ENCODE data around the gene ODAD4.
"Not testable (repeated sequence)": the region's sequence is repeated elsewhere in the genome, so short reads cannot be mapped to it uniquely, and the experiment has no call there.

ODAD4 gene

DNA sequence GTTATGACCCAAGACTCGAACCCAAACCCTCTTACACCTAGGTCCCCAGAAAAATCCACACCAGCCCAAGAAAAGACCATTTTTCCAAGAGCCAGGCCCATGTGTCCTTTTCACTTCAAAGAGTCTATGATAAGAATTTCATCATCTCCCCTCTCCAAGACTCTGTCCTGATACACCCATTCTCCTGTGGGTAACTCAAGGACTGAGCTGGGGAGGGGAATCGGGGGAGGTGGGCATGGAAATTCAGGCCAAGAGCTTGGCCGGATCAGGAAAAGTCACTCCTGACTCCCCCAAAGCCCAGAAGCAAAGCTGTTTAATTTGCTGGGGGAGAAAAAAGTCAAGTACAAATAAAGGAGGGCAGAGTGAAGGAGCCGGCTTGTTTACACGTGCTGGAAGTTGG, 15.4 kb upstream of the ODAD4 start:
- DNase-seq, result no peak

DNA sequence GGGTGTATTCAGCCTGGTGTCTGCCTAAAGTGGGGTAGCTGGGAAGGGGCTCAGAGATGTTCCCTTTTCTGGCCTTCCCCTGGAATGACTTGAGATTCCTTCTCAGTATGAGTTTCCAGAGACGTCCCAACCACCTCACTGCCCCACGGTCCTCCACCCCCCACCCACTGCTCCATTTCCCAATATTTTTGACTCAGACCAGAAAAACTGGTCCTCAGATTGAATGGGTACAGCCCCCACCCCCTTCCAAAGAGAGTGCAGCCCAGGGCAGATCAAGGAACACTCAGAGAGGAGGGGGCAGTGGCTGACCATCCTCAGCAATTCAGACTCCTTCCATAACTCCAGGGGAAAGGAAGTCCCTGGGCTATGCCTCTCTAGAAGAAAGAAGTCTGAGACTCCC, 14.9 kb upstream of the ODAD4 start:
- no peak for DNase-seq

DNA sequence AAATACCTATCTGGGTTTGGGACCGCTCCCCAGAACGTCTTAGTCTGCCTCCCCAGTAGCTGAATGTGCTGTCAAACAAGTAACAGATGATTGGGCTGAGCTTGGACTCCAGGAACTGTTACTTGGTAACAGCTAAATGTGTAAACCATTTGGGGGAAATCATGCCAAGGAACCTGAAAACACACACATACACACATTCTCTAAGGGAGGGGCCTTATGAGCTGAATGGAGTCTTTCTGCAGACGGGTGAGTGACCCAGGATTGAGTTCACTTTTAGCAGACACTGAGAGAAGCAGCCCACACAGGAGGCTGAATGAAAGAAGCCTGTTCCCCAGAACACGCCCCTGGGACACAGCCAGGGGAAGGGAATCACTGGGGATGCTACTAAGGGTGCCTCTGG, 13.2 kb upstream of the ODAD4 start:
- peak; percentile 61 for DNase-seq

DNA sequence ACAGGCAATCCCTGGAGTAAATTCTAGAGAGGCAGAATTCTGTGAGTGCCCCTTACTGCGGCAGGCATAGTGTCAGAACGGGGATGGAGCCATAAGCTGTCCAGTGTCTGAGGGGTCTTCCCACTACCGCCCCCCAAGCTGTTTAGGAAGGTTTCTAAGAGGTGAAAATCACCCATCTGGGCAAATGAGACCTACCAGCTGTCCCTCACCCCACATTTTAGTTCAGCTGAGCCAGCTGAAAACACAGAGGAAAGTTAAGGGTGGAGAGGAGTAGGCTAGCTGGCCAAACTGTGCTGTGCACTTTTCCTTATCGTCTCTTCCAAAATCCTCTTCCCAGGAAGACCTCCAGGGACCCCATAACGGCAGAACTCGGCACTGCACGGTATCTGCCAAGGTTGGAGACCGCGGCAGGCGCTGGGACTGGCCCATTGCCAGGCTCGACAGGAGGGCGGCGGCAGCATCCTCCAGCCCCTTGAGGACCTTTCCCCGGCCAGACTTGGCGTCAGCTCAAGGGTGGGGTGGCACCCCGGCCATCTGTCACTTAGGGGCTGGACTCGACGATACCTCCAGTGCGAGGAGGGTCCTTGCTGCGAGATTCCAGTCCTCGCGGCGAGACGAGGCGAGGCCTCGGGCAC, 12.6 kb upstream of the ODAD4 start:
- peak; percentile 46 for DNase-seq

DNA sequence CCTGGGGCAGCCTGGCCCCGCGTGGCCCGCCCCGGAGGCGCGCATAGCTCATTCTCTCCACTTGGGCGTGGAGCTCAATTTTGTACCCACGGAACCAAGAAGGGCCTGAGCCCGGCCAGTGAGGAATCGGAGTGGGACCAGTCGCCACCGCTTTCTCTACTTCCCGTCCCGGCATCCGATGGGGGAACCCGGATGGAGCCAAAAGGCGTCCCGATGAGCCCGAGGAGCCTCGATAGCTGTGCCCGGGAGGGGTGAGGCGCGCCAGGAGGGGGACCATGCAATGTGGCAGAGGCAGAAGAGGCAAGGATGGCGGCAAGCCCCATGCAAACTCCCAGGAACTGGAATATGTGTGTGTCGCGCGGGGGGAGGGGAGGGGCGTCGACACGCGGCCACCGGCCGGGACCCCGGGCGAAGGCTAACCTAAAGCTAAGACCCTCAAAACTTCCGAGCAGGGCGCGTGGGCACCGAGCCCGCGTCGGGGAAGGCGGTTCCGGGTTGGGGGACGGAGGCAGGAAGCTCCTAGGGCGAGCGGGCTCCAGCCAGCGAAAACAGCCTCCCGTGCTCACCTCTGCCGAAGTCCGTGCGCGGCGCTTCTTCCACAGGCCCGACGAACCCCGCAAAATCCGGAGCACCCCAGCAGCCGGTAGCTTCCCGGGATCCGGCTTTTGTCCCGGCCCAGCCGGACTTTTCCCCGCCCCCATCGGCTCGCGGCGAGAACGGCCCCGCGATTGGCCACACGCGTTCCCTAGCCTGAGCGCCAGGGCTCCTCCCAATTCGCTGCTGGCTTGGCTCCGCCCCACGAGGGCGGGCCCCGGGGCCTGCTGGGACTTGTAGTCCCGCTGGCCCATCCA, 11.9 kb upstream of the ODAD4 start, which contains the start of gene ACLY:
Gene ACLY (minus strand): TSS at position 638 of the 851 bp plus-strand sequence. CDS start 5,078 bp downstream, outside the sequence.
- DNase-seq, result peak; percentile 97

DNA sequence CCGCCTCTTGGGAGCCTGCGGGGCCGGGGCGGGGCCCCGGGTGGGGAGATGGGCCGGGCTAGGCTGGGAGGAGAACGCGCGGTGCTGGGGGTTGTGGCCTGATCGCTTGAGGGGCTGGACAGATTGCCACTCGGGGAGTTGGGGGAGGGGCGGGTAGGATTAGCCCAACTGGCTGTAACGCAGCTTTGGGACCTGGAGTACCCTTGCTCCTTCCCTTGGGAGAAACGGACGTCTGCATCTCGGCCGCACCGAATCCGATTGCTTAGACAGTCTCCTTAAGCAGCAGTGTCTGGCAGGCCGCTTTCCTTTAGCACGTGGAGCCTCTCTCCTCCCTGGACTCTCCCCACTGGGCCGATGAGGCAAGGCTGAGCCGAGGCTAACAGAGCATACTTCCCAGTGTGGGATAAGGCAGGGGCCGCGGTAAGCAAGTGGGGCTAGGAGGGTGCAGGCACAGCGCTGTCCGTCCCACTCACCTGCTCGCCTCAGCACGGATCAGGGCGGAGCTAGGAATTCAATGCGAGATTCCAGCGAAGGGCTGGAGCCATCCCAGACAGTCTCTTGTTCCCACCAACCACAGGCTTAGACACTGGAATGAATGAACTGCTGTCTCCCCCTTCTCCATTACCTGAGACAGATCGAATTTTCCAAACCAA, 11.1 kb upstream of the ODAD4 start:
- DNase-seq, result no peak

- DNase-seq, result peak; percentile 32
These were observed 10.4 kb upstream of the ODAD4 start for GRCh38 chr17:41919840-41920579.

GRCh38 chr17:41920580-41920955, 9.8 kb upstream of the ODAD4 start:
- DNase-seq, result no peak

GRCh38 chr17:41925991-41926590, 4.3 kb upstream of the ODAD4 start:
- DNase-seq, result no peak

DNA sequence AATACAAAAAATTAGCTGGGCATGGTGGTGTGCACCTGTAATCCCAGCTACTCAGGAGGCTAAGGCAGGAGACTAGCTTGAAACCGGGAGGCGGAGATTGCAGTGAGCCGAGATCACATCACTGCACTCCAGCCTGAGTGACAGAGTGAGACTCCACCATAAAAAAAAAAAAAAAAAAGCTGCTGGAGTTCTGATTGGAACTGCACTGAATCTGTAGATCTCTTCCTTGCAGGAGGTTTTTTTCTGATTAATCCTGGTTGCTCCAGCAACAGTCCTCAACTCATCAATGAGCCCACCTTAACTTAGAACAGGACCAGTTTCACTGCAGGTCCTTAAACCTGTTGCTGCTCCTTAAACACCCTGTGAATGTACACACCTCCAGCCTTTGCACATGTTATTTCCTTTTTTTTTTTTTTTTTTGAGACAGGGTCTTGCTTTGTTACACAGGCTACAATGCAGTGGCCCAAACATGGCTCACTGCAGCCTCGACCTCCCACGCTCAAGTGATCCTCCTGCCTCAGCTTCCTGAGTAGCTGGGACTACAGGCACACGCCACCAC, 1.6 kb upstream of the ODAD4 start:
- no peak for DNase-seq

DNA sequence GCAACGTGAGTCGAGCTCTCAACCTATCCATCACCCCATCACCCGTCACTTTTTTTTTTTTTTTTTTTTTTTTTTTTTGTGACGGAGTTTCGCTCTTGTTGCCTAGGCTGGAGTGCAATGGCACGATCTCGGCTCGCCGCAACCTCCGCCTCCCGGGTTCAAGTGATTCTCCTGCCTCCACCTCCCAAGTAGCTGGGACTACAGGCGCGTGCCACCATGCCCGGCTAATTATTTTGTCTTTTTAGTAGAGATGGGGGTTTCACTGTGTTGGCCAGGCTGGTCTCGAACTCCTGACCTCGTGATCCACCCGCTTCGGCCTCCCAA, 378 bp downstream of the ODAD4 start:
- DNase-seq, result not testable (repeated sequence)

DNA sequence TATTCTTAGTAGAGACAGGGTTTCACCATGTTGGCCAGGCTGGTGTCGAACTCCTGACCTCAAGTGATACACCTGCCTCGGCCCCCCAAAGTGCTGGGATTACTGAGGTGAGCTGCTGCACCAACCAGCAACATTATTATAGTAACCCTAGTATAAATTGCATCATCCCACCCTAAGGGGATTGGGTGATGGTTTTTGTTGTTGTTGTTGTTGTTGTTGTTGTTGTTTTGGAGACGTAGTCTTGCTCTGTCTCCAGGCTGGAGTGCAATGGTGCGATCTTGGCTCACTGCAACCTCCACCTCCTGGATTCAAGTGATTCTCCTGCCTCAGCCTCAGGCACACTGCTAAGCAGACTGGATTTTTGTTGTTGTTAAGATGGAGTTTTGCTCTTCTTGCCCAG, 1.3 kb downstream of the ODAD4 start:
- DNase-seq, result not testable (repeated sequence)

DNA sequence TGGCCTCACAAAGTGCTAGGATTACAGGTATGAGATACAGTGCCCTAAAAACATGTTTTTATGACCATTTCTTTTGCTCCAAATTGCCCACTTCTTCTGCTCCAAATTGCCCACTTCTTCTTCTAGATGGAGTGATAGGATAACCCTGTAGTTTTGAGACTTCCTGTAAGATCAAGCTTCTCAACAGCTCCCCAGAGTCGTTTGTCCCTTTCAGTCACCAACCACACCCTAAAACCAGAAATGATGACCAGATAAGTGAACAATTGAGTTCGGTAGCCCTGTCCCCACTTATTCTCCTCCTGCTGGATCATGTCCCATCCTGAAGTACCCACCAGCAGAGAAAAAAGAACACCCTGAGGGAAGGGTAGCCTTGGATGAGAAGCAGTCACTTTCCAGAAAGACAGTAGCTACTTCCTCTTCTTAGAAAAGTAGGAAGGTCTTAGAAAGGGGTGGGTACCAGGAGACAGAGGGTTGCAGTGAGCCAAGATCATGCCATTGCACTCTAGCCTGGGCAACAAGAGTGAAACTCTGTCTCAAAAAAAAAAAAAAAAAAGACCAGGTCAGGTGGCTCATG, 2.5 kb downstream of the ODAD4 start:
- DNase-seq, result no peak

- no peak for DNase-seq
These were observed 5.2 kb downstream of the ODAD4 start for GRCh38 chr17:41935641-41936040.

DNA sequence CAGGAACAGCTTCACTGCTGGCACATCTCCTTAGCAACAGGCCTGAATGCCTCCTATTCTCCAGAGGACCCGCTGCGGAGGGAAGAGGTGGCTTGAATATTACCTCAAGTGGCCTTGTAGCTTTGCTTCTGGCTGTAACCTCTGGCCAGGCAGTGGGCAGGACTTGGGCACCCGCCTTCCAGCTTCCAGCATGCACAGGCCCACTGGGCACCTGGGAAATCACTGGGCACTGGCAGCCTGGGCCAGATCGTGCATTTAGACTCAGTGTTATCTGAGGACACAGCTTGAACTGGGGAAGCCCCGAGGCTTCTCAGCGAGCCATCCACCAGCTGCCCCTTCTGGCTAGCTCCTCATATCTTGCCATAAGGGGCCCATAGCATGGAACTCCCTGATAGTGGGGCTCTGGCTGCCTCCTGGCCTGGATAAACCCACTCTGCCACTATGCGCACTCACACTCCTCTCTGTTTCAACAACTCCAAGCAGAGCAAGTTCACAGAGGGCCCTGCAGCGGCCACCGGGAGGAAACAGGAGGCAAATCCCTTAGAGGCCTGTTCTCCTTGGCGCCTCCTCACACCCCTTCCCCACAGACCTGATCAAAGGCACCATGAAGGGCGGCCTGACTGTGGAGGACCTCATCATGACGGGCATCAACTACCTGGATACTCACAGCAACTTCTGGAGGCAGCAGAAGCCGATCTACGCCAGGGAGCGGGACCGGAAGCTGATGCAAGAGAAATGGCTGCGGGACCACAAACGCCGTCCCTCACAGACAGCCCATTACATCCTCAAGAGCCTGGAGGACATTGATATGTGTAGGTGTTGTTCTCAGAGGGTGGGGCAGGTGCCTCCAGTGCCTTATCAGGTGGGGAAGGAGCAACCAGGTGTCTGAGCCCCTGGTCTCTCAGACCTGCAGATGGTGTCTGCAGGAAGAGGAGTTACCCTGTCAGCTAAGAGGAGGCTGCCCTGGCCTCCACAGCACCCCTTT, 7.8 kb downstream of the ODAD4 start:
- no peak for DNase-seq

DNA sequence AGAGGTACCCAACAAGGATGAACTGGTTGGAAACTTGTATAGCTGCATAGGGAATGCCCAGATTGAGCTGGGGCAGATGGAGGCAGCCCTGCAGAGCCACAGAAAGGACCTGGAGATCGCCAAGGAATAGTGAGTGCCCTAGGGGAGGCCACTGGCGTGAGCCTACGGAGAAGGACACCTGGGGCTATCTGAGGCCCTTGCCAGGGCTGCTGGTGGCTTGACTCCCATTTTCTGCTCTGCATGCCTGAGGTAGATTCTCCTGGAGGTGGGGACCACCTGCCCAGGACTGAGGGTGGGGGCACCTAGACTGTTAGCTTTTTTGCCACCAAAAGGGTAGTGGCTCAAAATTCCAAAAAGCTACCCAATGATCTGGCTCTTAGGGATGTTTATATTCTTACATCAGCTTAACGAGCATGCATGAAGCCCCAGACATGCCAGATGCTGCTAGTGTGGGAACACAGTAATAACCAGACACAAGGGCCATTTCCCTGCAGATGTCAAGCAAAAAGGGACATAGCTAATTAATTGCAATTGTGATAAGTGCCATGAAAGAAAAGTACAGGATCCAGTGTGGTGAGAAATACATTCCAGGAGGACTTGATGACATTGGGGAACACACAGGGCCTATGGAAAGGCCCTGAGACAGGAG, 8.8 kb downstream of the ODAD4 start:
- DNase-seq, result no peak

DNA sequence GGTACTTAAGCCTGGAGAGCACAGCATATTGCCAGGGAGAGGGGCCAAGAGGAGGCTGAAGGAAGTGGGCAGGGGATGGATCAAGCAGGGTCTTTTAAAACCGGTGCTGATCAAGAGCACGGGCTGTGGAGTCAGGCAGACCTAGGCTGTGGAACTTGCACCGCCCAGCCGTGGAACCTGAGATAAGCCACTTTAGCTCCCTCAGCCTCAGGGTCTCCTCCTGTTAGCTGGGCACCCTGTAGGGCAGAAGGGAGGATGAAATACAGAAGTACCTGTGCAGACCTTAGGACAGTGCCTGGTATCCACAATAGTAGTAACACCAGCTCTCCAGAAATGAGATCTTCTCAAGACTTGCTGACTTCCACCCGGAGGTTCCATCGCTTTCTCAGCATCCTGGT, 9.3 kb downstream of the ODAD4 start:
- no peak for DNase-seq

DNA sequence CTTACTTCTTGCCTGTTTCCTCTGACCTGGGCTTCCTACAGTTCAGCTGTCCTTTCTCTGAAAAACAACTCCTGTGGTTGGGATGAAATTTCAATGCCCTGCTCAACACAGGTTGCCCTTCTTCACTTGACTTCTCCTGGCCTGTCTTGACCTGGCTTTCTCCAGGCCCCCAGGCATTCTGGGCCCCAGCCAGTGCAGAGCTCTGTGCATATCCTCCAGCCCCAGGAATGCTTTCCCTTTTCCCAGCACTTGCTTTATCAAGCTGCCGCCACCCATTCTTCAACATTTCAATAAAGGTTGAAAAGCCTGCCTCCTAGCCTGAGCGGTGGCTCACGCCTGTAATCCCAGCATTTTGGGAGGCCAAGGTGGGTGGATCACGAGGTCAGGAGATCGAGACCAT, 10.8 kb downstream of the ODAD4 start:
- DNase-seq, result no peak

DNA sequence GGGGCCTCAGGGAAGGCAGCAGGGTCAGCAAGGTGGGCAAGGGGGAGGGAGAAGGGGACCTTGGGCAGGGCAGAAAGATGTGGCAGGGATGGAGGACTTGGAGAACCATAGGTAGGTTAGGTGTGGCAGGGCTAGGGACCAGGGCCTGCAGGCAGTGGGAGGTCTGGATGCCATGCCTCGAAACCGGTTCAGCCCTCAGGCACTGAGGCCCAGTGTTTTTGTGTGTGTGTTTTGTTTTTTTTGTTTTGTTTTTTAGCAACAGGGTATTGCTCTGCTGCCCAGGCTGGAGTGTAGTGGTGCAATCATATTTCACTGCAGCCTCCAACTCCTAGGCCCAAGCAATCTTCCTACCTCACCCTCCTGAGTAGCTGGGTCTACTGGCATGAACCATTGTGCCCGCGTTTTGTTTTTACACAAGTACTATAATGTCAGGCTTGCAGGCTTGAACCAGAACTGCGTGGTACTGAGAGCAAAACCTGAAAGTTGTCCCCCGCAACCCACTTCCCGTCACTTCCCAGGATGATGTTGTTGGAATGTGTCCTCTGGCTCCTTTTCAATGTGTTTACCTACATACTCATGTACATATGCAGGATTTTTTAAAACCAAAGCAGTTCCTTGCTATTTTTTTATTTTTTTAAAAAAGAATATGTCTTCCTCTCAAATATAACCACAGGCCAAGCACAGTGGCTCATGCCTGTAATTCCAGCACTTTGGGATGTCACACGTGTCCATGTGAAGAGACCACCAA, 12.4 kb downstream of the ODAD4 start:
- no peak for DNase-seq

DNA sequence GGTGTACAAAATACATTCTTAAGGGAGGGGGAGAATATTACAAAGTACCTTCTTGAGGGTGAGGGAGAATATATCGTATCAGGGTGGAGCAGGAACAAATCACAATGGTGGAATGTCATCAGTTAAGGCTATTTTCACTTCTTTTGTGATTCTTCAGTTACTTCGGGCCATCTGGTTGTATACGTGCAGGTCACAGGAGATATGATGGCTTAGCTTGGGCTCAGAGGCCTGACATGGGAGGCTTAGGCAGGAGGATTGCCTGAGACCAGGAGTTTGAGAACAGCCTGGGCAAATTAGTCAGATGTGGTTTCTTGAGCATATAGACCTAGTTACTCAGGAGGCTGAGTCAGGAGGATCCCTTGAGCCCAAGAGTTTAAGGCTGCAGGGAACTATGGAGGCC, 13.1 kb downstream of the ODAD4 start:
- no peak for DNase-seq

All from fibroblast of skin of right quadriceps (primary cell).